GM23338 (cell line): ENCODE measurements around the gene LRP1B. TPM values are rescaled to one million over a fixed set of nuclear protein-coding genes. Genes with fewer than 3 reads are reported as not detected.
A peak's percentile ranks its signal among the peaks of the same experiment; 100 is the strongest.

Experiments
- ATAC-seq: fragments of 200-7000 bp; cut with Tn5 transposase; 3 replicates; pipeline ENCODE4 v1.9.1; 2020
- DNase-seq: peaks from one replicate; pipeline ENCODE4 v3.0.0-alpha.2; 2015; ENCODE audit warnings: low spot score
- H2AFZ ChIP-seq: fragments of 200-600 bp; sonication (generic); 2 replicates; pipeline ENCODE4 v1.8.0; 2016; ENCODE audit warnings: antibody characterized with exemption, mild to moderate bottlenecking, moderate library complexity
- H3F3A ChIP-seq: fragments of 200-600 bp; sonication (generic); replicated peaks from 2 replicates; pipeline ENCODE4 v1.8.0; 2017; ENCODE audit warnings: antibody characterized with exemption, mixed run types, low read depth
- H3K27ac ChIP-seq: fragments of 200-600 bp; sonication (generic); 2 replicates; pipeline ENCODE4 v1.6.1; 2016; ENCODE audit warnings: low read depth
- H3K27me3 ChIP-seq: fragments of 200-600 bp; sonication (generic); 2 replicates; pipeline ENCODE4 v1.8.0; 2016; ENCODE audit warnings: mild to moderate bottlenecking, mixed run types, moderate library complexity; ENCODE audit not compliant: insufficient read depth
- H3K36me3 ChIP-seq: fragments of 200-600 bp; sonication (generic); 2 replicates; pipeline ENCODE4 v1.8.0; 2016; ENCODE audit warnings: mild to moderate bottlenecking; ENCODE audit not compliant: insufficient read depth
- H3K4me1 ChIP-seq: fragments of 200-600 bp; sonication (generic); 2 replicates; pipeline ENCODE4 v1.8.0; 2016; ENCODE audit warnings: mild to moderate bottlenecking, moderate library complexity; ENCODE audit not compliant: insufficient read depth
- H3K4me2 ChIP-seq: fragments of 200-600 bp; sonication (generic); 2 replicates; pipeline ENCODE4 v1.7.1; 2017; ENCODE audit warnings: mixed run types
- H3K4me3 ChIP-seq: fragments of 200-600 bp; sonication (generic); 2 replicates; pipeline ENCODE4 v1.6.1; 2016; ENCODE audit warnings: mixed run types
- H3K79me2 ChIP-seq: fragments of 200-600 bp; sonication (generic); replicated peaks from 2 replicates; pipeline ENCODE4 v1.8.0; 2017; ENCODE audit warnings: mild to moderate bottlenecking; ENCODE audit not compliant: insufficient read depth
- H3K9me2 ChIP-seq: fragments of 200-600 bp; sonication (generic); 2 replicates; pipeline ENCODE4 v1.8.0; 2017; ENCODE audit not compliant: insufficient read depth
- H4K20me1 ChIP-seq: fragments of 200-600 bp; sonication (generic); replicated peaks from 2 replicates; pipeline ENCODE4 v1.8.0; 2017; ENCODE audit warnings: mild to moderate bottlenecking; ENCODE audit not compliant: insufficient read depth
- H3K27ac Mint-ChIP-seq: 2 replicates; pipeline ENCODE4 v1.8.0; 2020; ENCODE audit warnings: inconsistent platforms, mild to moderate bottlenecking, moderate library complexity, mixed read lengths
- H3K27me3 Mint-ChIP-seq: 3 replicates; pipeline ENCODE4 v1.8.0; 2022; ENCODE audit warnings: low read depth, mild to moderate bottlenecking, moderate library complexity, mixed read lengths, inconsistent platforms; ENCODE audit not compliant: insufficient read depth, poor library complexity
- H3K36me3 Mint-ChIP-seq: 3 replicates; pipeline ENCODE4 v1.8.0; 2021; ENCODE audit warnings: low read depth, mild to moderate bottlenecking, inconsistent platforms, moderate library complexity, mixed read lengths
- H3K4me1 Mint-ChIP-seq: 3 replicates; pipeline ENCODE4 v1.8.0; 2020; ENCODE audit warnings: mild to moderate bottlenecking, inconsistent platforms, mixed read lengths
- H3K4me3 Mint-ChIP-seq: 3 replicates; pipeline ENCODE4 v1.8.0; 2021; ENCODE audit warnings: moderate library complexity, mild to moderate bottlenecking, inconsistent platforms, mixed read lengths
- H3K9me3 Mint-ChIP-seq: 3 replicates; pipeline ENCODE4 v1.8.0; 2020; ENCODE audit warnings: moderate library complexity, mild to moderate bottlenecking, inconsistent platforms, mixed read lengths
- CREB1 ChIP-seq: fragments of 250-450 bp; sonication (Bioruptor Pico); IDR thresholded peaks from 2 replicates; pipeline ENCODE4 v1.5.0; 2020; ENCODE audit warnings: low read depth, mild to moderate bottlenecking, moderate library complexity
- CTCF ChIP-seq, 2 experiments: fragments of 200-600 bp in 1 of 2; sonication (generic) in 1 of 2; conservative IDR thresholded peaks; 2 replicates each; pipeline versions ENCODE4 v1.5.1 to v1.6.1; 2016 to 2017; ENCODE audit warnings: antibody characterized with exemption in 2 of 2, low read depth in 2 of 2, mild to moderate bottlenecking in 2 of 2, moderate library complexity in 1 of 2
- REST ChIP-seq: IDR thresholded peaks from one replicate; pipeline ENCODE4 v1.6.1; 2018; ENCODE audit warnings: antibody characterized with exemption; ENCODE audit not compliant: unreplicated experiment
- STAT1 ChIP-seq: IDR thresholded peaks from one replicate; pipeline ENCODE4 v1.6.1; 2016; ENCODE audit warnings: antibody characterized with exemption; ENCODE audit not compliant: unreplicated experiment
- ZNF114 ChIP-seq: fragments of 250-450 bp; sonication (Bioruptor Pico); IDR thresholded peaks from 2 replicates; pipeline ENCODE4 v1.5.0; 2020; ENCODE audit warnings: mild to moderate bottlenecking, moderate library complexity
- ZNF331 ChIP-seq: fragments of 250-450 bp; sonication (Bioruptor Pico); IDR thresholded peaks from 2 replicates; pipeline ENCODE4 v1.5.0; 2020; ENCODE audit warnings: low read depth, mild to moderate bottlenecking, moderate library complexity
- polyA plus RNA-seq: library from polyadenylated mRNA; unstranded; fragments of >200 nt; fragmentation: Nextera tagmentation; extraction: Ambion mirVana; gene quantifications from 2 replicates; pipeline ENCODE4 v1.2.1, GENCODE V29; 2016
- total RNA-seq: library from RNA; depleted of rRNA; stranded (reverse); fragments of >200 nt; shearing (Covaris generic); gene quantifications from 2 replicates; pipeline ENCODE4 v1.2.3, GENCODE V29; 2014
- TF ChIP-seq, protein P1 (sequence below): fragments of 250-450 bp; sonication (Bioruptor Pico); IDR thresholded peaks from 2 replicates; pipeline ENCODE4 v1.5.0; 2020; ENCODE audit warnings: mild to moderate bottlenecking, moderate library complexity
- TF ChIP-seq, protein P2 (sequence below): IDR thresholded peaks from 2 replicates; pipeline ENCODE4 v1.6.1; 2016; ENCODE audit warnings: antibody characterized with exemption

The LRP1B gene
- total and polyA plus RNA-seq, 2 experiments from 2014 or later, result 0.15 to 0.97 TPM

DNA sequence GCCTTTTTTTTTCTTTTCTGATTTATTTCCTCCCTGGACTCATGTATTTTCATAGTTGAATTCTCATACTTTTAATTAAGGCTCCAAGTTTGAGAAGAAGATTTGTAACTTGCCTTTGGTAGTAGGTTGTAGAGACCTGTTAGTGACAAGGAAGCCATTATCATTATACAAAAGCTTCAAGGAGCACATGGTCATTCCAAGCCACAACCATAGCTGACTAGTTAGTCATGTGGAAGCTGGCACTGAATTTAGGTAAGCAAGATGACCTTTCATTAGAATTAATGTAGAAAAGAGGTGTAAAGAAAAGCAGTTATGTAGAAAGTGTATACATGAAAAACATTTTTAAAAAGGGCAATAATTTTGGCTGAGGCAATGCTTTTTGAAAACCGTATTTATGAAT lies 89.7 kb downstream of the LRP1B start:
- Histone ChIP-seq H3K27me3 (no peaks in the 10 kb centered on the region), H3F3A (no peaks in the 10 kb centered on the region), H2AFZ (no peak overlapping the region), H3K4me1 (peaks cover 37% of the 10 kb centered on the region), H3K4me2 (no peak overlapping the region), H3K4me3 (no peak overlapping the region), H3K36me3 (no peaks in the 10 kb centered on the region), H3K9me2 (no peaks in the 10 kb centered on the region), H4K20me1 (no peaks in the 10 kb centered on the region), H3K27ac (no peak overlapping the region), H3K79me2 (no peaks in the 10 kb centered on the region)
- H3K4me3 Mint-ChIP-seq, result no peak overlapping the region
- no peak for TF ChIP-seq ZNF114 (CRISPR knock-in tag)
- no peak for TF ChIP-seq CREB1 (CRISPR knock-in tag)
- TF ChIP-seq CTCF (conservative IDR thresholded peaks at IDR 0.05; ENCODE audit: low read depth in 2 of 2), result no peak
- TF ChIP-seq REST, result no peak
- TF ChIP-seq, protein P1, sequence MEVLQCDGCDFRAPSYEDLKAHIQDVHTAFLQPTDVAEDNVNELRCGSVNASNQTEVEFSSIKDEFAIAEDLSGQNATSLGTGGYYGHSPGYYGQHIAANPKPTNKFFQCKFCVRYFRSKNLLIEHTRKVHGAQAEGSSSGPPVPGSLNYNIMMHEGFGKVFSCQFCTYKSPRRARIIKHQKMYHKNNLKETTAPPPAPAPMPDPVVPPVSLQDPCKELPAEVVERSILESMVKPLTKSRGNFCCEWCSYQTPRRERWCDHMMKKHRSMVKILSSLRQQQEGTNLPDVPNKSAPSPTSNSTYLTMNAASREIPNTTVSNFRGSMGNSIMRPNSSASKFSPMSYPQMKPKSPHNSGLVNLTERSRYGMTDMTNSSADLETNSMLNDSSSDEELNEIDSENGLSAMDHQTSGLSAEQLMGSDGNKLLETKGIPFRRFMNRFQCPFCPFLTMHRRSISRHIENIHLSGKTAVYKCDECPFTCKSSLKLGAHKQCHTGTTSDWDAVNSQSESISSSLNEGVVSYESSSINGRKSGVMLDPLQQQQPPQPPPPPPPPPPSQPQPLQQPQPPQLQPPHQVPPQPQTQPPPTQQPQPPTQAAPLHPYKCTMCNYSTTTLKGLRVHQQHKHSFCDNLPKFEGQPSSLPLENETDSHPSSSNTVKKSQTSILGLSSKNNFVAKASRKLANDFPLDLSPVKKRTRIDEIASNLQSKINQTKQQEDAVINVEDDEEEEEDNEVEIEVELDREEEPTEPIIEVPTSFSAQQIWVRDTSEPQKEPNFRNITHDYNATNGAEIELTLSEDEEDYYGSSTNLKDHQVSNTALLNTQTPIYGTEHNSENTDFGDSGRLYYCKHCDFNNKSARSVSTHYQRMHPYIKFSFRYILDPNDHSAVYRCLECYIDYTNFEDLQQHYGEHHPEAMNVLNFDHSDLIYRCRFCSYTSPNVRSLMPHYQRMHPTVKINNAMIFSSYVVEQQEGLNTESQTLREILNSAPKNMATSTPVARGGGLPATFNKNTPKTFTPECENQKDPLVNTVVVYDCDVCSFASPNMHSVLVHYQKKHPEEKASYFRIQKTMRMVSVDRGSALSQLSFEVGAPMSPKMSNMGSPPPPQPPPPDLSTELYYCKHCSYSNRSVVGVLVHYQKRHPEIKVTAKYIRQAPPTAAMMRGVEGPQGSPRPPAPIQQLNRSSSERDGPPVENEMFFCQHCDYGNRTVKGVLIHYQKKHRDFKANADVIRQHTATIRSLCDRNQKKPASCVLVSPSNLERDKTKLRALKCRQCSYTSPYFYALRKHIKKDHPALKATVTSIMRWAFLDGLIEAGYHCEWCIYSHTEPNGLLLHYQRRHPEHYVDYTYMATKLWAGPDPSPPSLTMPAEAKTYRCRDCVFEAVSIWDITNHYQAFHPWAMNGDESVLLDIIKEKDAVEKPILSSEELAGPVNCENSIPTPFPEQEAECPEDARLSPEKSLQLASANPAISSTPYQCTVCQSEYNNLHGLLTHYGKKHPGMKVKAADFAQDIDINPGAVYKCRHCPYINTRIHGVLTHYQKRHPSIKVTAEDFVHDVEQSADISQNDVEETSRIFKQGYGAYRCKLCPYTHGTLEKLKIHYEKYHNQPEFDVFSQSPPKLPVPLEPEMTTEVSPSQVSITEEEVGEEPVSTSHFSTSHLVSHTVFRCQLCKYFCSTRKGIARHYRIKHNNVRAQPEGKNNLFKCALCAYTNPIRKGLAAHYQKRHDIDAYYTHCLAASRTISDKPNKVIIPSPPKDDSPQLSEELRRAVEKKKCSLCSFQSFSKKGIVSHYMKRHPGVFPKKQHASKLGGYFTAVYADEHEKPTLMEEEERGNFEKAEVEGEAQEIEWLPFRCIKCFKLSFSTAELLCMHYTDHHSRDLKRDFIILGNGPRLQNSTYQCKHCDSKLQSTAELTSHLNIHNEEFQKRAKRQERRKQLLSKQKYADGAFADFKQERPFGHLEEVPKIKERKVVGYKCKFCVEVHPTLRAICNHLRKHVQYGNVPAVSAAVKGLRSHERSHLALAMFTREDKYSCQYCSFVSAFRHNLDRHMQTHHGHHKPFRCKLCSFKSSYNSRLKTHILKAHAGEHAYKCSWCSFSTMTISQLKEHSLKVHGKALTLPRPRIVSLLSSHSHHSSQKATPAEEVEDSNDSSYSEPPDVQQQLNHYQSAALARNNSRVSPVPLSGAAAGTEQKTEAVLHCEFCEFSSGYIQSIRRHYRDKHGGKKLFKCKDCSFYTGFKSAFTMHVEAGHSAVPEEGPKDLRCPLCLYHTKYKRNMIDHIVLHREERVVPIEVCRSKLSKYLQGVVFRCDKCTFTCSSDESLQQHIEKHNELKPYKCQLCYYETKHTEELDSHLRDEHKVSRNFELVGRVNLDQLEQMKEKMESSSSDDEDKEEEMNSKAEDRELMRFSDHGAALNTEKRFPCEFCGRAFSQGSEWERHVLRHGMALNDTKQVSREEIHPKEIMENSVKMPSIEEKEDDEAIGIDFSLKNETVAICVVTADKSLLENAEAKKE, result no peak
- TF ChIP-seq, protein P2, sequence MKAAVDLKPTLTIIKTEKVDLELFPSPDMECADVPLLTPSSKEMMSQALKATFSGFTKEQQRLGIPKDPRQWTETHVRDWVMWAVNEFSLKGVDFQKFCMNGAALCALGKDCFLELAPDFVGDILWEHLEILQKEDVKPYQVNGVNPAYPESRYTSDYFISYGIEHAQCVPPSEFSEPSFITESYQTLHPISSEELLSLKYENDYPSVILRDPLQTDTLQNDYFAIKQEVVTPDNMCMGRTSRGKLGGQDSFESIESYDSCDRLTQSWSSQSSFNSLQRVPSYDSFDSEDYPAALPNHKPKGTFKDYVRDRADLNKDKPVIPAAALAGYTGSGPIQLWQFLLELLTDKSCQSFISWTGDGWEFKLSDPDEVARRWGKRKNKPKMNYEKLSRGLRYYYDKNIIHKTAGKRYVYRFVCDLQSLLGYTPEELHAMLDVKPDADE, result no peak
- TF ChIP-seq ZNF331 (CRISPR knock-in tag), result no peak
- no peak for TF ChIP-seq STAT1
- no peaks in the 10 kb centered on the region for H3K9me3 Mint-ChIP-seq
- H3K27me3 Mint-ChIP-seq, result no peaks in the 10 kb centered on the region
- H3K4me1 Mint-ChIP-seq, result peaks cover 46% of the 10 kb centered on the region
- H3K36me3 Mint-ChIP-seq, result no peaks in the 10 kb centered on the region
- ATAC-seq (no peak), DNase-seq (no peak)
- H3K27ac Mint-ChIP-seq, result 0 out of 2 replicates have a peak overlapping the region, but pooled peaks have one; percentile 4
